Stomach (tissue), 4 donors: Measurements from ENCODE around the gene ATP8A2.

Source experiments
- CTCF ChIP-seq, 7 experiments: fragments of 450-650 bp in 4 of 7; fragments of 200-600 bp in 3 of 7; sonication (generic) in 3 of 7; IDR thresholded peaks; one replicate each; pipeline ENCODE4 v1.5.1; 2016 to 2019; ENCODE audit warnings: antibody characterized with exemption in 7 of 7, control low read depth in 2 of 7, mild to moderate bottlenecking in 1 of 7
- EP300 ChIP-seq: sonication (generic); formaldehyde crosslinking; IDR thresholded peaks from one replicate; pipeline ENCODE4 v1.6.1; 2017; ENCODE audit warnings: antibody characterized with exemption
- POLR2AphosphoS5 ChIP-seq, 3 donors: sonication (generic); formaldehyde crosslinking; IDR thresholded peaks; one replicate each; pipeline ENCODE4 v1.6.1; 2016; ENCODE audit warnings: antibody characterized with exemption in 3 of 3

GRCh38 chr13:25977216-25977615, 605.4 kb downstream of the ATP8A2 start:
- TF ChIP-seq POLR2AphosphoS5 (IDR thresholded peaks at IDR 0.05) (no peak), CTCF (IDR thresholded peaks at IDR 0.05) (no peak), EP300 (no peak)
